Endothelial cell of umbilical vein (primary cell): ENCODE measurements around the gene CDH19.
A peak's percentile ranks its signal among the peaks of the same experiment; 100 is the strongest.

Experiments used
- CTCF ChIP-seq, 2 donors: IDR thresholded peaks; 1 replicate in 1 of 2; 2 replicates in 1 of 2; pipeline ENCODE4 v1.5.1; 2011; ENCODE audit warnings: low read length in 2 of 2, mild to moderate bottlenecking in 2 of 2, moderate library complexity in 2 of 2, control low read depth in 1 of 2, inconsistent platforms in 1 of 2, low read depth in 1 of 2; ENCODE audit not compliant: insufficient read depth in 1 of 2; ENCODE audit errors: extremely low read depth in 1 of 2
- EZH2 ChIP-seq: IDR thresholded peaks from 2 replicates; pipeline ENCODE4 v1.6.1; 2012; ENCODE audit warnings: borderline replicate concordance, low read depth, mild to moderate bottlenecking, moderate library complexity, low read length, inconsistent platforms; ENCODE audit not compliant: severe bottlenecking
- FOS ChIP-seq: IDR thresholded peaks from 2 replicates; pipeline ENCODE4 v1.6.1; 2011; ENCODE audit warnings: mild to moderate bottlenecking, low read length, moderate library complexity, borderline replicate concordance; ENCODE audit not compliant: insufficient read depth
- GATA2 ChIP-seq: IDR thresholded peaks from 2 replicates; pipeline ENCODE4 v1.7.0; 2011; ENCODE audit warnings: low read depth, mild to moderate bottlenecking, moderate library complexity, mixed read lengths, low read length; ENCODE audit not compliant: insufficient read length, insufficient read depth
- JUN ChIP-seq: IDR thresholded peaks from 2 replicates; pipeline ENCODE4 v1.6.1; 2011; ENCODE audit warnings: borderline replicate concordance, low read depth; ENCODE audit not compliant: insufficient read length, insufficient read depth
- MAX ChIP-seq: IDR thresholded peaks from 2 replicates; pipeline ENCODE4 v1.6.1; 2011; ENCODE audit not compliant: insufficient read depth, insufficient read length
- MYC ChIP-seq: IDR thresholded peaks from one replicate; pipeline ENCODE4 v1.6.1; 2011; ENCODE audit warnings: mild to moderate bottlenecking, low read depth, low read length
- POLR2A ChIP-seq: IDR thresholded peaks from 2 replicates; pipeline ENCODE4 v1.6.1; 2012; ENCODE audit warnings: low read depth, mild to moderate bottlenecking, control low read depth, low read length
- POLR2AphosphoS5 ChIP-seq: IDR thresholded peaks from 2 replicates; pipeline ENCODE4 v1.6.1; 2012; ENCODE audit warnings: low read depth, mild to moderate bottlenecking, control low read depth, low read length, moderate library complexity; ENCODE audit not compliant: insufficient read depth

- TF ChIP-seq CTCF (IDR thresholded peaks at IDR 0.05; ENCODE audit: extremely low read depth in 1 of 2, insufficient read depth in 1 of 2, low read depth in 1 of 2, low read length in 2 of 2) (peak; percentile 23 to 33), POLR2A (no peak), FOS (no peak), POLR2AphosphoS5 (no peak), EZH2 (no peak), MAX (no peak), GATA2 (peak; percentile 34), JUN (no peak), MYC (no peak)
Observed at GRCh38 chr18:66560094-66560493, 43.8 kb downstream of the CDH19 start.
